ENCODE results near the gene PCDHGC4.

PCDHGC4 gene

GRCh38 chr5:141519605-141520565, 35.1 kb downstream of the PCDHGC4 start:
- intact Hi-C loops (cut with DNase I): loop anchor here (5.0 to 10.0 kb wide), 2 partner anchors 37 to 95 kb away; partner anchors contain the start of gene PCDHGA11

GRCh38 chr5:141521244-141521781, 36.5 kb downstream of the PCDHGC4 start:
- intact Hi-C loops (cut with DNase I): loop anchor here (5.0 to 10.0 kb wide), 2 partner anchors 36 to 97 kb away; partner anchors contain the start of gene PCDHGA11
- peak in 26 of 42 donors; percentile 25 to 86 (median 62) for DNase-seq

More at GRCh38 chr5:141519605-141520565, 35.1 kb downstream of the PCDHGC4 start:
- DNase-seq: peak in 2 of 42 donors; percentile 10 to 18

DNA sequence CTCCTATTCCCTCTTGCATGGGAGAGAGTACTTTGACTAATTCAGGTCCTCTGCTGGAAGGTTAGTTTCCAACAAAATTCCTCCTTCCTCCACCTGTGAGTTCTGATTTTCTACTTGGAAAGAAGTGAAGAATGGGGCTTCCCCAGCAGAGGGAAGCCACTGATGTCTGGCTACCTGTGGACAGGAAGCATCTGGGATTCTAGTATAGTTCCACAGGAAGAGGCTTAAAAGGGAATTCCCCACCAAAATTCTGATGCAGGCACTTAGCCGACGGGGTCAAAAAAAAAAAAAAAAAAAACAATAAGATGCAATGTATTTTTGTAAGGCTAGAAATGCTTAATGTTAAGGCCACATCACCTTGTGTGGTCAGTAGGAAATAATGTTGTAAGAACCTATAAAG, 37.5 kb downstream of the PCDHGC4 start:
- DNase-seq: no peak
- intact Hi-C loops (cut with DNase I): loop anchor here (5.0 to 10.0 kb wide), 2 partner anchors 35 to 98 kb away; partner anchors contain the start of gene PCDHGA11

DNA sequence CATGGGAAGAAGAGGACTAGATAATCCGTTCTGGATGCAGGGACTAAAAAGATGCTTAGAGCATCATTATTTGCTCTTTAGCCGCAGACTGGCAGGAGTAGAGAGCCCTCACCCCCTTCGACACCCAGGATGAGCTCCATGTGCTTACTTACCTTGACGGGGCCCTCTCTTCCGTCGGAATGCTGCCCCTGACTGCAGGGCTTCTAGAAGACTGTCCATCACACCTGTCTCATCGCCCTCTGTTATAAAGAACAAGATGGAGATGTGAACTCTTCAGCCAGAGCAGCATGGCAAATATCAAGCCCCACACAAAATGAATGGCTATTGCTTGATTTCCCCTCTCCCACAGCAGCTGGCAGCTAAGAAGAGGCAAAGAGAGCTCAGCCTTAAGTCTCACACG, 39.2 kb downstream of the PCDHGC4 start:
- no peak for DNase-seq
- intact Hi-C loops (cut with DNase I): loop anchor here (5.0 to 10.0 kb wide), 2 partner anchors 33 to 99 kb away; partner anchors contain the start of gene PCDHGA11

GRCh38 chr5:141524604-141525597, 40.1 kb downstream of the PCDHGC4 start:
- intact Hi-C loops (cut with DNase I): loop anchor here (5.0 to 10.0 kb wide), 2 partner anchors 32 to 100 kb away; partner anchors contain the start of gene PCDHGA11
- peak; percentile 58 to 94 (median 83) for DNase-seq

DNA sequence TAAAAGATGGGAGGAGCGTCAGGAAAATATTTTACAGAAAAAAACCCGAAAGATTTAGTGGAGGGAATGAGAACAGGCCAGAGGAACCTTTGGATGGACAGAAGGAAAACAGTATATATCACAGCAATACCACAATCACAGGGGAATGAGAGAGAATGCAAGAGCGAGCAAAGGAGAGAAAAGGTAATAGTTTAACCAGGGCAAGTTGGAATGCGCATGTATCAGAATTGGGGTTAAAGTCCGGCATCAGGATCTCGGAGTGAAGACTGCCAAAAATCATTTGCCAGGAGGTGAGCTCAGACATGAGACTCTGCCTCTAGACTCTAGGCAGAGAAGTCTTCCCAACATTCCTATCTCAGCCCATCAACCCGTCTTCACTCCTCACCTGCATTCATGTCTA, 40.8 kb downstream of the PCDHGC4 start:
- intact Hi-C loops (cut with DNase I): loop anchor here (10.0 kb wide), 1 partner anchor 101 kb away; the partner anchor contains the start of gene PCDHGA11
- DNase-seq: no peak

DNA sequence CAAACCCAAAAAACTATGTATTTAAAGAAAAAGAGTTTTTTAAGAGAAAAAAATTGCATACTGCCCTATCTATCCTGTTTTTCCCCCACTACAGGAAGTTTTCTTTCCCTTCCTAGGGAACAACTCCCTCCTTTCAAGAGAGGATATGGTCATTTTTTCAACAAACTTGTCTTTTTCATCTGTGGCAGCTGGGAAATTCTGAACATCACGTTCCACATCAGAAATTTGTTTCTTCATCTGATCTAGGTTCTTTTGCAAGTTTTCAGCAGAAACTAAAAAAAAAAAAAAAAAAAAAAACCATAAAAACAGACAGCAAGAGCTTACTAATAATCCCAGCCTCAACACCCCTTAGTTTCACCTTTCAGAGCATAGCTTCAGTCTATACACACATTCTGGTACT, 42.6 kb downstream of the PCDHGC4 start:
- no peak for DNase-seq
- intact Hi-C loops (cut with DNase I): loop anchor here (10.0 kb wide), 1 partner anchor 103 kb away; the partner anchor contains the start of gene PCDHGA11

DNA sequence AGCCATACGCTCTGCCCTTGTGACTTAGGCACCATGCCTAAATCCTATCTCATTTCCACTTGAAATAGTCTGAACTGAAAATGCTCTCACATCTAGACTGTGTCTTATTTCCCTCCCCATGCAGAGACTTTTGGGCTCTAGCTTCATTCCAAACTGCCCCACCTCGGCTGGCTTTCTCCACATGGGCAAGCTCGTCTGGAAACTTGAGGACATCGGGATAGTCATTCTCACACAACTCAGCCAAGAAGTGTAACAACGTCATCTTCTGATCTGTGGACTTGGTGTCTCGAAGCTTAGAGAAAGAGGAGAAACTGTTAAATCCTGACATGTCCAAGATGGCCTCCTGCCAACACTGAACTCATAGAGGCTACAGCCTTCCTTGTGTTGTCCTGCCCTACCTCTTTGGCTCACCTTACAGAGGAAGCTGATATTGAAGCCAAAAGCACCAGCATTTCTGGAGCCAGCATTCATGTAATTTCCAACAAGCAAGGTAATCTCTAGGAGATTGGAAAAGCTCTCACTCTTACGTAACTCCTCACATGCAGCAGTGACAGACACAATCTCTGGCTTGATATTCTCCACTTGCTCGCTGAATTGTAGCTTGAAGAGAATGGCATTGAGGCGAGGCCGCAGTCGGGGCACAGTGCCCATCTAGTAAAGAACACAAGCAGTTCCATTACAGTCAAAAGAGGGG, 43.6 kb downstream of the PCDHGC4 start:
- DNase-seq: peak in 1 of 42 donors; percentile 21
- intact Hi-C loops (cut with DNase I): loop anchor here (10.0 kb wide), 1 partner anchor 104 kb away; the partner anchor contains the start of gene PCDHGA11

DNA sequence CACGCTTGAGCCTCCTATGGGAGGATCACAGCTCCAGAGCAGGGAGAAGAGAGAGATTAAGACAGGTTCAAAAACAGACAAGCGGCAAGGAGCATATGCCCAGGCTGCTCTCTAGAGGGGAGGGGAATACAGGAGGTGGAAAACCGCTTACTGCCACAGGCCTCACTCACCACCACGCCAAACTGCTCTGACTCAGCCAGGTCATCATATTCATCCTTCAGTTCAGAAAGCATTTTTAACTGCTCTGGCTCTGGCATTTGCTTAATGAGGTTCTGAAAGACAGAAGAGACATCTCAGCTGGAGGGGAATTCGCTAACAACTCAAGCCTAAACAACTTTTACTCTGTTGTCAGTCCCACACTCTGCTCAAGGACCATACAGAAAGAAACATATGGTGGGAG, 44.2 kb downstream of the PCDHGC4 start:
- intact Hi-C loops (cut with DNase I): loop anchor here (10.0 kb wide), 1 partner anchor 104 kb away; the partner anchor contains the start of gene PCDHGA11
- no peak for DNase-seq

GRCh38 chr5:141529873-141530272, 45.0 kb downstream of the PCDHGC4 start:
- intact Hi-C loops (cut with DNase I): loop anchor here (10.0 kb wide), 1 partner anchor 105 kb away; the partner anchor contains the start of gene PCDHGA11

DNA sequence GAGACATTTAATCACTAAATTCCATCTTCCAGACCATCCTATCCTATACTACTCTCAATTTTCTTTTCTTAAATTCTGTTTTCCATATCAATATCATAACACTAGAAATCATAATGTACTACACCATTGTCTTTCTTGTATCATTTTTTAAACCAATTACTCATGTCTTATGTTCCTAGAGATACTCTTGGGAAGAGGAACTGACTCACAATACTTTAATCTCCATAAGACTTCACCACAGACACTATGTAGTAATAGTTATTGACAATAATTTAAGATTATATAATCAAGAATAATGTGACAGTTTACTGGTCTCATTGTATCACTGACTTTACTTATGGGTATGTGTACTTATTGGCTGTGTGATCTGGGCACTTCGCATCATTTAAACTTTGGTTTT, 47.9 kb downstream of the PCDHGC4 start:
- DNase-seq: no peak
- intact Hi-C loops (cut with DNase I): no loop called here

More at GRCh38 chr5:141529873-141530272, 45.0 kb downstream of the PCDHGC4 start:
- no peak for DNase-seq

GRCh38 chr5:141533897-141534296, 49.1 kb downstream of the PCDHGC4 start:
- intact Hi-C loops (cut with DNase I): no loop called here
- DNase-seq: no peak

DNA sequence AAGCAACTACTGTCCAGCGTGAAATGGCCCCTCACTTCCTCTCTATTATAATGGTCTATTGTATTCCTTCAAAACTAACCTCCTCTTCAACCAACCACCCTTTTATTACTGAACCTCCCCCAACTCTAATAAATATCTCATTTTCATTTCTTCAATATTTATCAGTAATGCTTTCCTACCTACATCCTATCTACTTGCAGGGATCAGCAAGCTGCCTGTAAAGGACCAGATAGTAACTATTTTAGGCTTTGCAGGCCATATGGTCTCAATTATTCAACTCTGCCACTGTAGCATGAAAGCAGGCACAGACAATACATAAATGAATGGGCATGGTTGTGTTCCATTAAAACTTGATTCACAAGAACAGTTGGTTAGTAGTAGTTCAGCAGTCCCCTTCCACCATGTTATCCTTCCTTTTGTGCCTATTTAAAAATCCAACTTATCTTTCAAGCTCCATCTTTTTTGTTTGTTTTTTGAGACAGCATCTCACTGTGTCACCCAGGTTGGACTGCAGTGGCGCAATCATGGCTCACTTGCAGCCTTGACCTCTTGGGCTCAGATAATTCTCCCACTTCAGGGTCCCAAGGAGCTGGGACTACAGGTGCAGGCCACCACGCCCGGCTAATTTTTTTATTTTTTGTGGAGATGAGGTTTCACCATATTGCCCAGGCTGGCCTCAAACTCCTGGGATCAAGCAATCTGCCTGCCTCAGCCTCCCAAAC, 49.8 kb downstream of the PCDHGC4 start:
- intact Hi-C loops (cut with DNase I): no loop called here
- no peak for DNase-seq
